Type B pancreatic cell (in vitro differentiated cells): ENCODE data around the gene IGFBP4. TPM values are rescaled to one million over a fixed set of nuclear protein-coding genes. Genes with fewer than 3 reads are reported as not detected.
A peak's percentile ranks its signal among the peaks of the same experiment; 100 is the strongest.

Experiments
- DNase-seq: peaks from one replicate; pipeline ENCODE4 v3.0.0; 2021; ENCODE audit warnings: mixed read lengths; ENCODE audit not compliant: unreplicated experiment; ENCODE audit errors: extremely low spot score
- H3K27ac Mint-ChIP-seq: 2 replicates; pipeline ENCODE4 v1.8.0; 2021; ENCODE audit warnings: mild to moderate bottlenecking, mixed read lengths
- H3K27me3 Mint-ChIP-seq: 2 replicates; pipeline ENCODE4 v1.8.0; 2021; ENCODE audit warnings: mixed read lengths
- H3K36me3 Mint-ChIP-seq: 2 replicates; pipeline ENCODE4 v1.8.0; 2021; ENCODE audit warnings: mixed read lengths
- H3K4me1 Mint-ChIP-seq: one replicate; pipeline ENCODE4 v1.8.0; 2021; ENCODE audit warnings: mixed read lengths; ENCODE audit not compliant: unreplicated experiment
- H3K4me3 Mint-ChIP-seq: 2 replicates; pipeline ENCODE4 v1.8.0; 2021; ENCODE audit warnings: mild to moderate bottlenecking, mixed read lengths
- H3K9me3 Mint-ChIP-seq: 2 replicates; pipeline ENCODE4 v1.8.0; 2021; ENCODE audit warnings: mixed read lengths
- total RNA-seq: library from RNA; stranded (reverse); gene quantifications from 2 replicates; pipeline ENCODE4 v1.2.1, GENCODE V29; 2021; ENCODE audit warnings: low replicate concordance
- TF ChIP-seq, protein P1 (sequence below): fragments of 200-600 bp; sonication (generic); conservative IDR thresholded peaks from 2 replicates; pipeline ENCODE4 v1.5.0; 2021; ENCODE audit warnings: antibody characterized with exemption, mild to moderate bottlenecking

IGFBP4 gene
- total RNA-seq, 1 donor from 2014 or later, result 78.2 TPM

DNA sequence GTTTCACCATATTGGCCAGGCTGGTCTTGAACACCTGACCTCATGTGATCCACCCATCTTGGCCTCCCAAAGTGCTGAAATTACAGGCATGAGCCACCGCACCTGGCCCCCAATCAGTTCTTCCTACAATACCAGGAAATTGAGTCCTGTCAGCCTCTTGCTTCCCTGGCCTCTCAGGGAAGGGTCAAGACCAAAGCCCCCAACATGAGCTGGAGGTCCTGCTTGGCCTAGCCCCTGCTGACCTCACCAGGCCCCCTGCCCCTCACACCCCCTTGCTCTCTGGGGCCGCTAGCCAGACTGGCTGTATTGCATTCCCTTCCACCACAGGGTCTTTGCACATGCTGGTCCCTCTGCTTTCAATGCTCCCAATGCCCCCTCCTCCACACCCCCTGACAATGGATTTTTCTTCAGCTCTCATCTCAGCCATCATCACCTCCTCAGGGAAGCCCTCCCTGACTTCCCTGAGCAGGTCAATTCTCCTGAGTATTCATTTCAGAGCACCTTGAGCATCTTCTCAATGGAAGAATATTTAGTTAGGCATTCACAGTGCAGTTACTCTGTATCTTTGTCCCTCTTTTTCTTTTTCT lies 24.1 kb downstream of the IGFBP4 start:
- no peak overlapping the region for H3K4me3 Mint-ChIP-seq
- DNase-seq, result no peak
- no peaks in the 10 kb centered on the region for H3K36me3 Mint-ChIP-seq
- peaks cover 26% of the 10 kb centered on the region for H3K4me1 Mint-ChIP-seq
- peaks cover 2% of the 10 kb centered on the region for H3K9me3 Mint-ChIP-seq
- no peak overlapping the region for H3K27ac Mint-ChIP-seq
- no peaks in the 10 kb centered on the region for H3K27me3 Mint-ChIP-seq
- TF ChIP-seq, protein P1, sequence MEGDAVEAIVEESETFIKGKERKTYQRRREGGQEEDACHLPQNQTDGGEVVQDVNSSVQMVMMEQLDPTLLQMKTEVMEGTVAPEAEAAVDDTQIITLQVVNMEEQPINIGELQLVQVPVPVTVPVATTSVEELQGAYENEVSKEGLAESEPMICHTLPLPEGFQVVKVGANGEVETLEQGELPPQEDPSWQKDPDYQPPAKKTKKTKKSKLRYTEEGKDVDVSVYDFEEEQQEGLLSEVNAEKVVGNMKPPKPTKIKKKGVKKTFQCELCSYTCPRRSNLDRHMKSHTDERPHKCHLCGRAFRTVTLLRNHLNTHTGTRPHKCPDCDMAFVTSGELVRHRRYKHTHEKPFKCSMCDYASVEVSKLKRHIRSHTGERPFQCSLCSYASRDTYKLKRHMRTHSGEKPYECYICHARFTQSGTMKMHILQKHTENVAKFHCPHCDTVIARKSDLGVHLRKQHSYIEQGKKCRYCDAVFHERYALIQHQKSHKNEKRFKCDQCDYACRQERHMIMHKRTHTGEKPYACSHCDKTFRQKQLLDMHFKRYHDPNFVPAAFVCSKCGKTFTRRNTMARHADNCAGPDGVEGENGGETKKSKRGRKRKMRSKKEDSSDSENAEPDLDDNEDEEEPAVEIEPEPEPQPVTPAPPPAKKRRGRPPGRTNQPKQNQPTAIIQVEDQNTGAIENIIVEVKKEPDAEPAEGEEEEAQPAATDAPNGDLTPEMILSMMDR, result no peak

DNA sequence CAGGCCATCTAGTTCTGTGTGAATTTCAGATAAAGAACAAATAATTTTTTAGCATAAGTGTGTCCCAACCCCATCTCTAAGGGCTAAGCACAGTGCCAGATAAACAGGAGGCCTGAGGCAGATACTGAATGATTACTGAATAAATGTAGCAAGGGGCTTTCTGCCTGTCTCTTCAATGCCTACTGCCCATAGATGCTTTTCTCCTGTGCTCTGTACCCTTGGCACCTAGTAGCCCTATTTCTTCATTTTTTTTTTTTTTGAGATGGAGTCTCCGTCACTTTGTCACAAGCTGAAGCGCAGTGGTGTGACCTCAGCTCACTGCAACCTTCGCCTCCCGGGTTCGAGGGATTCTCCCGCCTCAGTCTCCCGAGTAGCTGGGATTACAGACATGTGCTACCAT lies 25.3 kb downstream of the IGFBP4 start:
- peaks cover 13% of the 10 kb centered on the region for H3K9me3 Mint-ChIP-seq
- peaks cover 19% of the 10 kb centered on the region for H3K4me1 Mint-ChIP-seq
- no peak overlapping the region for H3K27ac Mint-ChIP-seq
- no peaks in the 10 kb centered on the region for H3K36me3 Mint-ChIP-seq
- DNase-seq, result no peak
- TF ChIP-seq, protein P1, result no peak
- H3K27me3 Mint-ChIP-seq, result no peaks in the 10 kb centered on the region
- no peak overlapping the region for H3K4me3 Mint-ChIP-seq

DNA sequence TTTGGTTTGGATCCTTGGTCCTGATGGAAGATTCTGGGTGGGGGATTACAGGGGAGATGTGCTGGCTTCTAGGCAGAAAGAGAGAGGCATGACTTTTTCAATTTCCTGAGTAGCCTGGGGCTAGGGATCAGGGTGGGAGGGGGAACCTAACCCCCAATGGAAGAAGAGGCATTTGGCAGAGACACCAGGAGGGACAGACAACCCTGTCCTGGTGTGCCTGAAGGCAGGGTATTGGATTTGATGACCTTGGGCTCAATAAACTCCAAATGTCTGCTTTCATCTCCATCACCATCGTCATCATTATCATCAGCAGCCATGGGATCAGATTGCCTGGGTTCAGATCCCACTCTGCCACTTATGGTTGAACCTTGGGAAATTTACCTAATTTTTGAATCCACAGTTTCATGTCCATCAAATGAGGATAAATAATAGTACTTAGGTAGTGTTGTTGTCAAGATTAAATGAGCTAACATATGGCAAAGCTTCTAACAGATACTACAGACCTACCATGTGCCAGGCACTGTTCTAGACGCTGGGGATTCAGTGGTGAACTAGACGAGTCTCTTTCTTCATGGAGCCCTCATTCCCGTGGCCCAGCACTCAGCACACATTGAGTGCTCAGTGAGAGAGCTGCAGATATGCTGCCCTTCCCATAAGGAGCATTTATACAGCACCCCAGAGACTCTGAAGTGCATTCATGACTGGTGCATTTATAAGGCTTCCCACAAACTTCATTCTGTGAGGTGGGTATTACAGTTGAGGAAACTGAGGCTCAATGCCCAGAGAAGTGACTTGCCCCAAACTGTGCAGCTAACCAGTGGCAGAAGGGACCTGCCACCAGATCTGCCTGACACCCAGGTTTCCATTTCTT lies 26.8 kb downstream of the IGFBP4 start:
- TF ChIP-seq, protein P1, result no peak
- Mint-ChIP-seq H3K27ac (no peak overlapping the region), H3K27me3 (no peaks in the 10 kb centered on the region), H3K4me3 (no peak overlapping the region), H3K9me3 (peaks cover 13% of the 10 kb centered on the region), H3K4me1 (peaks cover 17% of the 10 kb centered on the region), H3K36me3 (no peaks in the 10 kb centered on the region)
- DNase-seq, result no peak

DNA sequence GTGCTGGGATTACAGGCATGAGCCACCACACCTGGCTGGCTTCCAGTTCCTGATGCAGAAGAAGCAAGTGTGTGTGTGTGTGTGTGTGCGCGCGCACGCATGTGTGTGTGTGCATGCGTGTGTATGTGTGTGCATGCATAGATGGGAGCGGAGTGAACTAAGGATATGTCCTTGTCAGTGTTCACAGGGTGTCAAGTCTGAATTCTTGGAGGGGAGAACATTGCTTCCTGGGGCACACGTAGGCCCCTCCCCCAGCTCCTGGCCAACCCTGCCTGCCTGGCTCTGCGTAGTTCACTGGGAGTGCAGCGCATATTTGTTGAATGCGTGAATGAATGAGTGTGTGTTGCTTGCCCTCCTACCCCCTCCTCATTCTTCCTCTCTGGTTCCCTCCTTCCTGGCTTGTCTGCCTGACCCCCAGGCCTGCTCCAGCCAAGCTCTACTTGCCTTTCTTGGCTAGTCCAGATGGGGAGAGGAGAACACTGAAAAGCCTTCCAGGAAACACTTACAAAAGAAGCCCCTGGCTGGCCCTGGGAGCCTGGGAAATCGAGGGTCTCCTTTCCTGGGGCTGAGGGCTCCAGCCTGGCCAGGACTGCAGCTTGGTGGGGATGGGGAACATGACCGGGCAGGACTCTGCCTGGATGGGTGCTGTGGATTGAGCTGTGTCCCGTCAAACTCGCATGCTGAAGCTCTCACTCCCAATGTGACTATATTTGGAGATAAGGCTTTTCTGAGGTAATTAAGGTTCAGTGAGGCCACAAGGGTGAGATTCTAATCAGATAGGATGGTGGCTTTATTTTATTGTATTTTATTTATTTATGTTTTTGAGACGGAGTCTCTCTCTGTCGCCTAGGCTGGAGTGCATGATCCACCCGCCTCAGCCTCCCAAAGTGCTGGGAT lies 27.9 kb downstream of the IGFBP4 start:
- no peaks in the 10 kb centered on the region for H3K27me3 Mint-ChIP-seq
- TF ChIP-seq, protein P1, result no peak
- peak overlapping the region; percentile 65 for H3K27ac Mint-ChIP-seq
- H3K4me3 Mint-ChIP-seq, result no peak overlapping the region
- no peak for DNase-seq
- peaks cover 13% of the 10 kb centered on the region for H3K9me3 Mint-ChIP-seq
- H3K36me3 Mint-ChIP-seq, result no peaks in the 10 kb centered on the region
- peaks cover 17% of the 10 kb centered on the region for H3K4me1 Mint-ChIP-seq

DNA sequence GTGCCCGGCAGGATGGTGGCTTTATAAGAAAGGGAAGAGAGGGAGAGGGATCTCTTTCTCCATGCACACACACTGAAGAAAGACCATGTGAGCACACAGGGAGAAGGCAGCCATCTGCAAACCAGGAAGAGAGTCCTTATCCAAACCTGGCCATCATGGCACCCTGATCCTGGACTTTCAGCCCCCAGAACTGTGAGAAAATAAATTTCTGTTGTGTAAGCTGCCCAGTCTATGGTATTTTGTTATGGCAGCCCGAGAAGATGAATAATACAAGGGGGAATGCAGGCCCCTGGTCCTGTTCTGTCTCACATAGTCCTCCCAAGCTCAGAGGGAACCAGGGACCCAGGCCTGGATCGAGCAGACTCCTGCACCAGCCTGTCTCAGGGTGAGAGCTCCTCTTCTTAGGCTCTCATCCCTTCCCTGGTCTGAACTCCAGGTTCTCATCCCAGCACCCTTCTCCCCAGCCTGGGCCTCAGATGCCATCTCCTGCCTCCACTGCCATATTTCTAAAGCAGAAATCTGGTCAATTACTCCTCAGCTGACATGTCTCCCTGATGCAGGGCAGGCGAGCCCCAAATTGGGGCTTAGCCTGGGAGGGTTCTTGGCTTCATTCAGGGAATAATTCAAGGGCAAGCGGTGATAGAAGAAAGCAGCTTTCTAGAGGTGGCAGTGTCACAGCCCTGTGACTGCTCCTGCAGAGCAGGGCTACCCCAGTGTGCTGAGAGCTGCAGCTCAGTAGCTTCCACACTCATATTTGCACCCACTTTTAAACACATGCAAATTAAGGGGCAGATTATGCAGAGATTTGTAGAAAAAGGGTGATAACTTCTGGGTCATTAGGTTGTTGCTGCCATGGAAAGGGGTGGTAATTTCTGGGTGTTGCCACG lies 28.8 kb downstream of the IGFBP4 start:
- Mint-ChIP-seq H3K4me3 (no peak overlapping the region), H3K4me1 (peaks cover 17% of the 10 kb centered on the region), H3K27ac (no peak overlapping the region), H3K27me3 (no peaks in the 10 kb centered on the region), H3K36me3 (no peaks in the 10 kb centered on the region), H3K9me3 (peaks cover 13% of the 10 kb centered on the region)
- DNase-seq, result no peak
- TF ChIP-seq, protein P1, result no peak
